A673 (cell line): ENCODE data around the gene ABCB8.

ENCODE experiments used
- EZH2 ChIP-seq: fragments of 200-600 bp; sonication (generic); IDR thresholded peaks from 2 replicates; pipeline ENCODE4 v1.6.1; 2017; ENCODE audit warnings: borderline replicate concordance, low read depth, mild to moderate bottlenecking, mixed read lengths, antibody characterized with exemption, low read length; ENCODE audit not compliant: poor library complexity, severe bottlenecking
- TF ChIP-seq, protein P1 (sequence below): fragments of 300-800, 200-600 bp; sonication (generic); conservative IDR thresholded peaks from 2 replicates; pipeline ENCODE4 v1.5.1; 2017; ENCODE audit warnings: low read depth, mild to moderate bottlenecking, antibody characterized with exemption, low read length, moderate library complexity, mixed read lengths

GRCh38 chr7:151060416-151061212 lies 32.4 kb downstream of the ABCB8 start:
- TF ChIP-seq, protein P1, sequence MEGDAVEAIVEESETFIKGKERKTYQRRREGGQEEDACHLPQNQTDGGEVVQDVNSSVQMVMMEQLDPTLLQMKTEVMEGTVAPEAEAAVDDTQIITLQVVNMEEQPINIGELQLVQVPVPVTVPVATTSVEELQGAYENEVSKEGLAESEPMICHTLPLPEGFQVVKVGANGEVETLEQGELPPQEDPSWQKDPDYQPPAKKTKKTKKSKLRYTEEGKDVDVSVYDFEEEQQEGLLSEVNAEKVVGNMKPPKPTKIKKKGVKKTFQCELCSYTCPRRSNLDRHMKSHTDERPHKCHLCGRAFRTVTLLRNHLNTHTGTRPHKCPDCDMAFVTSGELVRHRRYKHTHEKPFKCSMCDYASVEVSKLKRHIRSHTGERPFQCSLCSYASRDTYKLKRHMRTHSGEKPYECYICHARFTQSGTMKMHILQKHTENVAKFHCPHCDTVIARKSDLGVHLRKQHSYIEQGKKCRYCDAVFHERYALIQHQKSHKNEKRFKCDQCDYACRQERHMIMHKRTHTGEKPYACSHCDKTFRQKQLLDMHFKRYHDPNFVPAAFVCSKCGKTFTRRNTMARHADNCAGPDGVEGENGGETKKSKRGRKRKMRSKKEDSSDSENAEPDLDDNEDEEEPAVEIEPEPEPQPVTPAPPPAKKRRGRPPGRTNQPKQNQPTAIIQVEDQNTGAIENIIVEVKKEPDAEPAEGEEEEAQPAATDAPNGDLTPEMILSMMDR = peak; percentile 37; the same call in 1 of the 2 replicates
- no peak for TF ChIP-seq EZH2
